GM12875 (cell line): ENCODE data around the gene TRIB2.

ENCODE experiments used
- H3K4me3 ChIP-seq: one replicate; pipeline ENCODE4 v1.5.1; 2011; ENCODE audit warnings: low read depth, low read length, control low read depth
- TF ChIP-seq, protein P1 (sequence below): IDR thresholded peaks from 2 replicates; pipeline ENCODE4 v1.5.1; 2011; ENCODE audit warnings: low read depth, mild to moderate bottlenecking, control low read depth, inconsistent platforms, low read length, moderate library complexity, borderline replicate concordance; ENCODE audit not compliant: insufficient read depth

Gene TRIB2

DNA sequence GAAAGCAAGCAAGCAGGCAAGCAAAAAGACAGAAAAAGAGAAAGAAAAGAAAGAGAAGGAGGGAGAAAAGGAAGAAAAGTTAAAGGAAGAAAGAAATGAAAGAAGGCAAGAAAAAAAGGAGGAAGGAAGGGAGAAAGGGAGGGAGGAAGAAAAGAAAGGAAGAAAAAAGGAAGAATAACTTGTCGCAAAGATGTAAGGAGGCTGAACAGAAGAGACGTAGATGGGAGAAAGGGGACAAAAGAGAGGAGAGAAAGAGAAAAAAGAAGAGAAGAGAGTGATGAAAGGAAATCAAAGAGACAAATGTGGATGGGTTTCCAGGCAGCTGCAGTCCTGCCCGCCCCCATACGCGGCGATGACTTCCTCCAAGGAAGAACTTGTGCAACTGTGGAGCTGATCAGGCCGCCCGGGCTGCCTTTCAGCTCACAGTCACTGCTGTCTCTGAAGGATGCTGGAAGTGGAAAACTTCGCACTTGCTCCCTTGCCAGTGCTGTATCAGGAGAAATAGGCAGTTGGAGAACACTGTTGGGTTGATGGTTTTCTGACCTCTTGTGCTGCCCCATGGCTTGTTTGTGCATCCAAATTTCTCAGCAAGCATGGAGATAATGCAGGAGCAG is 52.9 kb downstream of the TRIB2 start:
- TF ChIP-seq, protein P1, sequence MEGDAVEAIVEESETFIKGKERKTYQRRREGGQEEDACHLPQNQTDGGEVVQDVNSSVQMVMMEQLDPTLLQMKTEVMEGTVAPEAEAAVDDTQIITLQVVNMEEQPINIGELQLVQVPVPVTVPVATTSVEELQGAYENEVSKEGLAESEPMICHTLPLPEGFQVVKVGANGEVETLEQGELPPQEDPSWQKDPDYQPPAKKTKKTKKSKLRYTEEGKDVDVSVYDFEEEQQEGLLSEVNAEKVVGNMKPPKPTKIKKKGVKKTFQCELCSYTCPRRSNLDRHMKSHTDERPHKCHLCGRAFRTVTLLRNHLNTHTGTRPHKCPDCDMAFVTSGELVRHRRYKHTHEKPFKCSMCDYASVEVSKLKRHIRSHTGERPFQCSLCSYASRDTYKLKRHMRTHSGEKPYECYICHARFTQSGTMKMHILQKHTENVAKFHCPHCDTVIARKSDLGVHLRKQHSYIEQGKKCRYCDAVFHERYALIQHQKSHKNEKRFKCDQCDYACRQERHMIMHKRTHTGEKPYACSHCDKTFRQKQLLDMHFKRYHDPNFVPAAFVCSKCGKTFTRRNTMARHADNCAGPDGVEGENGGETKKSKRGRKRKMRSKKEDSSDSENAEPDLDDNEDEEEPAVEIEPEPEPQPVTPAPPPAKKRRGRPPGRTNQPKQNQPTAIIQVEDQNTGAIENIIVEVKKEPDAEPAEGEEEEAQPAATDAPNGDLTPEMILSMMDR, result no peak
- H3K4me3 ChIP-seq, result no peak overlapping the region

DNA sequence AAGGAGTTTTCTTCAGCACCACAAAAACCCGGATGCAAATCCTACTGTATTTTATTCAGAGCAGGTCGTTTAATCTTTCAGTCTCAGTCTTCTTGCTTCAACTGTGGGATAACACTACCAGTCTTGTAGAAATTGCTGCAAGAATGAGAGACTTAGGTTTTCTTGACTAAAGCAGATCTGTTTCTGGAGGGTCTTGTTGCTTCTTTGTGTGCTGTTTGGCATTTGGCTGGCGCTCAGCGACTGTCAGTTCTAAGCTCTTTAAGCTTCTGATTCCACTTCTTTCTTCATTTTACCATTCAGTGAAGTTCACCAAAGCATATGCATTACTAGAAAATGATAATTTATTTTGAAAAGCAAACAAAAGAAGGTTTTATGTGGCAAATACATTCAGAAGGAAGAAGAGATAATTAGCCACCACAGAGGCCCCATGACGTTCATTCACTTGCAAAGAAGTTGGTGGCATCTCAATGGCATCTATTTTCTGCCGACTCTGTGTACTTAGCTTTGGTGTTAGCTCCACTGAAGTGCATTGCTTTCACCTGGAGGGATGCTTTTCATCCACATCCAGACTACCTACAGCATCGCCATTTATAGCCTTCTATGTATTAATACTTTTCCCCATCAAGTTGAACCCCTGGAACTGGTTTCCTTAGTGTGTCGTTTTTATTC is 53.7 kb downstream of the TRIB2 start:
- TF ChIP-seq, protein P1, result no peak
- H3K4me3 ChIP-seq, result no peak overlapping the region

DNA sequence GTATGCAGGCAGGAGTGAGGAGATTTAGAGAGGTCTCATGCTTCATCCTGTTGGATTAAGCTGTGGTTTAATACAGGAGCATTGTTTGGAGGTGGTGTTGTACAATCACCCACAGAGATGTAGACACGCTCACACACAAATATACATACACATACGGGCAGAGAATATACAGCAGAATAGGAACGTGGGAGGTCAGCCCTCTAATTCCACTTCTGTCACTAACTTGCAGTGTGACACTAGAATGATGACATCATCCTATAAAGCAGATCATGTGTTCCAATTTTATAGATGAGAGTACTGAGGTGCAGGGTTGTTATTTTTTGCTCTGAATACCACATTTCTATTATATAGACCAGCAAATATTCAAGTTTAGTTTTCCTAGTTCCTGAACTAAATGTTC is 54.4 kb downstream of the TRIB2 start:
- TF ChIP-seq, protein P1, result no peak
- no peak overlapping the region for H3K4me3 ChIP-seq

DNA sequence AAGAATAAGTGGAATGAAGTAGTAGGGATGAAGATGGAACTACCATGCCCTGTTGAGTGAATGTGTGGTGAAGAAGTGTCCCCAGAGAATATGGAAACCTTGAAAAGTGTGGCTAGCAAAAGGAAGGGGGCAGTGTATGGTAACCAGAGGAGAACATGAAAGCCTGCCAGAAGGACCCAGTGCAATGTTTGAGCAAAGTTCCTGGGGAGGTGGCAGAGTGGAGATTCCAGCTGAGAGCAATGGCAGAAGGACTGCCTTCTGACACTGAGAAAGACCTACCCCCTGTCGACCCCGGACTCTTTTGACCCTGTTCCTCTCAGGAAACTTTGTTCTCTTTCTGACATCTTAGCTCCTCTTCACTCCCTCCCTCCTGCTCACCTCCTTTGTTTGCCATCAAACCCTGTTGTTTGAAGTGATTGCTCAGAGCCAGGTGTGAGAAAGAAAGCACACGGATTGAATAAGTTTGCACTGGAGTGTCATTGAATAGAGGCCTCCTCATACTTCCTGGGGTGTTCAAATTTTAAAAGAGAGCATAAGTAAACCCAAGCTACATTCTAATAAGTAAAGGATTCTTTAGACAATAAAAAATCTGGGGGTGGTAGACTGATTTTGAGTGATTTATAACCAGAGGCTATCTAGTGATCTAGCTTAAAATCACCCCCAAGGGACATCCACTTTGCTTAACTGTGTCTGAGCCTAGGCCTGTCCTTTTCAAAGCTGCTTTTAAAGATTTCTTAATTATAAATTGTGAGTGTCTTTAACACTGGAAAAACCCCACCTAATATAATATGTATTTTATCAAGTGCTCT is 57.1 kb downstream of the TRIB2 start:
- TF ChIP-seq, protein P1, result no peak
- no peak overlapping the region for H3K4me3 ChIP-seq

DNA sequence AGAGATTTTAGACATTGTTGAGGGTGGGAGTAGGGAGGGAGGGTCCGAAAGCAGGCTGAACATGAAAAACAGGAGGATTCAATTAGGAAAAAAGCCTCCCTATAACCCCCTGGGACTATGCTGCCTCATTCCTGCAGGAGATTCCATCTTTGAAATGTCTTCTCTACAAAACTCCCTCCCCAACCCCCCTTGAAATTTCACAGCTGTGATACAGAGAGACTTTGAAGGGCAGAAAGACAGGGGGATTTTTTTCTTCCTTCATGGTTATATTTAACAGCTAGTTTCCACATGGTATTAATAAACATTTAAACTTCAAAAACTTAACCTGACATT is 57.6 kb downstream of the TRIB2 start:
- H3K4me3 ChIP-seq, result no peak overlapping the region
- TF ChIP-seq, protein P1, result no peak

DNA sequence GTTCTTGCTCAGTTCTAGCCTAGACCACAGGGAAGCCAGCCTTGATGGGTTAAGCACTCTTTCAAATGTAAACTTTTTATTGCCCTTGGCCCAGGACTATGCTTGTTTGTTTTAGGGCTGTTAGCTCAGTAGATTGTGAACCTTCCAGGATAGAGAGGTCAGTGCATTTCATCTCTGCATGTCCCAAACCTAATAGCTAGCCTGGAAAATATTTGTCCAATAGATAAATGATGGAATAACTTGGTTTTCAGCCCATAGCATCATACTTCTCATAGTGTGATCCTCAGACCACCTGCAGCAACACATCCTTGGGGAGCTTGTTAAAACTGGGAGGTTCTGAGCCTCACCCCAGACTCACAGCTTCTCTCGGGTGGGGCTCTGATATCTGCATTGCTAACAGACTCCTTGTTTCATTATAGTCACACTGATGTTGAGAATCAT is 59.8 kb downstream of the TRIB2 start:
- no peak overlapping the region for H3K4me3 ChIP-seq
- TF ChIP-seq, protein P1, result no peak
